ENCODE data around the gene MCOLN1.

DNA sequence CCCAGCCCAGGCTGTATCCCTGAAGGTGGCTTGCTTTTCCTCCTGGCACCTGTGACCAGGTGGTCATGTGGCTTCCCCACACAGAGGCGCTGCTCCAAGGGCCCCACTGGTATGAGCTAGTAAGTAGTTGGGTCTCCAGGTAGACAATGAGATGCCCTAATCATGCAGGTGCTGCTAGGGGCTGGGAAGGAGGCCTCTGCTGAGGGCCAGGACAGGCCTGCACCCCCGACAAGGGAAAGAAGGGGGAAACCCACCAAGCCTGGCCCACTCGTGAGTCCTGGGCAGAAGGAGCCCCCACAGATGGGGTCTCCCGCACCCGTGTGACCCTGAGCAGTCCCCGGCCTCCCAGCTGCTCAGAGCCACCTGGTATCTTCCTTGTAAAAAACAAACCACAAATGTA lies 46.8 kb upstream of the MCOLN1 start:
- TF ChIP-seq, protein P1, sequence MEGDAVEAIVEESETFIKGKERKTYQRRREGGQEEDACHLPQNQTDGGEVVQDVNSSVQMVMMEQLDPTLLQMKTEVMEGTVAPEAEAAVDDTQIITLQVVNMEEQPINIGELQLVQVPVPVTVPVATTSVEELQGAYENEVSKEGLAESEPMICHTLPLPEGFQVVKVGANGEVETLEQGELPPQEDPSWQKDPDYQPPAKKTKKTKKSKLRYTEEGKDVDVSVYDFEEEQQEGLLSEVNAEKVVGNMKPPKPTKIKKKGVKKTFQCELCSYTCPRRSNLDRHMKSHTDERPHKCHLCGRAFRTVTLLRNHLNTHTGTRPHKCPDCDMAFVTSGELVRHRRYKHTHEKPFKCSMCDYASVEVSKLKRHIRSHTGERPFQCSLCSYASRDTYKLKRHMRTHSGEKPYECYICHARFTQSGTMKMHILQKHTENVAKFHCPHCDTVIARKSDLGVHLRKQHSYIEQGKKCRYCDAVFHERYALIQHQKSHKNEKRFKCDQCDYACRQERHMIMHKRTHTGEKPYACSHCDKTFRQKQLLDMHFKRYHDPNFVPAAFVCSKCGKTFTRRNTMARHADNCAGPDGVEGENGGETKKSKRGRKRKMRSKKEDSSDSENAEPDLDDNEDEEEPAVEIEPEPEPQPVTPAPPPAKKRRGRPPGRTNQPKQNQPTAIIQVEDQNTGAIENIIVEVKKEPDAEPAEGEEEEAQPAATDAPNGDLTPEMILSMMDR (IDR thresholded peaks at IDR 0.05), result no peak
- TF ChIP-seq EZH2phosphoT487 (IDR thresholded peaks at IDR 0.05) (no peak), EZH2 (IDR thresholded peaks at IDR 0.05) (no peak)
